Heart left ventricle (tissue), 16 donors: ENCODE data around the gene AIG1. TPM values are rescaled to one million over a fixed set of nuclear protein-coding genes. Genes with fewer than 3 reads are reported as not detected.
A peak's percentile ranks its signal among the peaks of the same experiment; 100 is the strongest.

Experiments
- ATAC-seq, 4 donors: fragments of 200-7000 bp; cut with Tn5 transposase; one replicate each; pipeline ENCODE4 v1.9.1; 2020 to 2022; ENCODE audit warnings: moderate library complexity in 4 of 4, mild to moderate bottlenecking in 3 of 4, moderate number of reproducible peaks in 1 of 4
- DNase-seq, 5 donors: peaks; one replicate each; pipeline ENCODE4 v3.0.0-alpha.2; 2020
- H3K27ac ChIP-seq, 12 donors: fragments of 200-600 bp; sonication (generic) in 4 of 12; one replicate each; pipeline versions ENCODE4 v1.5.0 to v1.8.0; 2016 to 2022; ENCODE audit warnings: mild to moderate bottlenecking in 2 of 12
- H3K27me3 ChIP-seq, 9 donors: fragments of 200-600 bp; sonication (generic) in 2 of 9; one replicate each; pipeline versions ENCODE4 v1.5.1 to v1.8.0; 2016 to 2022; ENCODE audit warnings: mild to moderate bottlenecking in 3 of 9
- H3K36me3 ChIP-seq, 9 donors: fragments of 200-600 bp; sonication (generic) in 2 of 9; one replicate each; pipeline versions ENCODE4 v1.5.0 to v1.8.0; 2018 to 2022; ENCODE audit warnings: mild to moderate bottlenecking in 2 of 9
- H3K4me1 ChIP-seq, 12 donors: fragments of 200-600 bp; sonication (generic) in 4 of 12; one replicate each; pipeline versions ENCODE4 v1.5.0 to v1.8.0; 2016 to 2022; ENCODE audit warnings: mild to moderate bottlenecking in 3 of 12
- H3K4me3 ChIP-seq, 12 donors: fragments of 200-600 bp; sonication (generic) in 4 of 12; one replicate each; pipeline versions ENCODE4 v1.5.0 to v1.8.0; 2017 to 2022; ENCODE audit warnings: mild to moderate bottlenecking in 9 of 12, moderate library complexity in 4 of 12
- H3K9me3 ChIP-seq, 12 donors: fragments of 200-600 bp; sonication (generic) in 4 of 12; one replicate each; pipeline versions ENCODE4 v1.5.0 to v1.8.0; 2016 to 2022; ENCODE audit warnings: mild to moderate bottlenecking in 1 of 12
- POLR2A ChIP-seq, 2 donors: fragments of 450-650 bp; IDR thresholded peaks; one replicate each; pipeline ENCODE4 v1.6.1; 2017; ENCODE audit warnings: antibody characterized with exemption in 2 of 2, mild to moderate bottlenecking in 2 of 2, moderate library complexity in 2 of 2
- WGBS, 4 donors: extraction: QIAGEN DNeasy Blood & Tissue Kit in 2 of 4; methylation state at CpG; one replicate each; pipeline versions ENCODE4 v1.1.5 to v1.1.7; 2013 to 2018; 5-methylcytosine and 5-hydroxymethylcytosine counted together
- intact Hi-C, 10 donors: fragments of 100-400 bp; cut with DNase I; formaldehyde crosslinking; loops; one replicate each; pipeline versions ENCODE4 v1.11.1 to v1.14.2; 2022
- long read RNA-seq, 3 donors: library from polyadenylated mRNA; unstranded; transcript quantifications; one replicate each; pipeline ENCODE4 v2.0.0, GENCODE V29; 2020 to 2021
- polyA plus RNA-seq, 2 donors: library from polyadenylated mRNA; stranded (reverse); fragments of 200-250 nt; gene quantifications; one replicate each; pipeline ENCODE4 v1.2.3, GENCODE V29; 2013
- total RNA-seq, 9 donors: library from RNA; depleted of rRNA in 2 of 9; stranded (reverse); fragments of >200 nt in 2 of 9; fragmentation: NEBNext Ultra II Directional in 3 of 9; extraction: Animal tissue kit (Norgen Biotek cat#: 25700) in 3 of 9; gene quantifications; one replicate each; pipeline versions ENCODE4 v1.1.0 to v1.2.4, GENCODE V29; 2016 to 2023
- TF ChIP-seq, protein P1 (sequence below), 12 donors: fragments of 200-600 bp; sonication (generic) in 4 of 12; IDR thresholded peaks; one replicate each; pipeline versions ENCODE4 v1.5.0 to v1.8.0; 2018 to 2022; ENCODE audit warnings: antibody characterized with exemption in 12 of 12, mild to moderate bottlenecking in 5 of 12
- donor health status: ischemic (EF 13 %, LVEDD 7.1; RV severe dilation, severe dysfunction).
- donor health status: healthy with polysubstance abuse.
- donor health status: DM: no; HTN: yes; CAD: no.
- donor health status: DM: no; HTN: no; CAD: no.
- donor health status: ischemic (EF 25% LVEDD 6.9; RV normal size, moderate dysfunction).
- donor health status: ischemic (EF 25% LVEDD 5.7; RV mildly dilated, moderate dysfunction).
- donor health status: healthy.
- donor health status: DM: yes; HTN: yes; CAD: no.
- donor health status: ischemic (EF 35%, LVEDD 5.7; RV mildly dilated, moderate dysfunction).
- donor health status: nonischemic (EF 11% LVEDD 7.7; RV severe dilation, severe dysfunction).
- donor health status: DM: yes; HTN: yes; CAD: no.
- donor health status: PGD.
- donor health status: ischemic (EF 29% LVEDD 5.4; RV normal size, mild dysfunction).
- donor health status: nonischemic (EF 23%, LVEDD 6.1; RV moderate dilation, normal function).

AIG1 gene, protein sequence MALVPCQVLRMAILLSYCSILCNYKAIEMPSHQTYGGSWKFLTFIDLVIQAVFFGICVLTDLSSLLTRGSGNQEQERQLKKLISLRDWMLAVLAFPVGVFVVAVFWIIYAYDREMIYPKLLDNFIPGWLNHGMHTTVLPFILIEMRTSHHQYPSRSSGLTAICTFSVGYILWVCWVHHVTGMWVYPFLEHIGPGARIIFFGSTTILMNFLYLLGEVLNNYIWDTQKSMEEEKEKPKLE
- 100 to 1,000 TPM in 1 of 9 donors, 10 to 100 TPM in 8; 41.2 to 101 (median 64.0) TPM for total RNA-seq
- 10 to 100 TPM; 18.1 to 88.7 TPM for polyA plus RNA-seq
- long read RNA-seq, donor 1, transcript AIG1-202 (6 exons, 1,395 nt), result major isoform, 109 of 170 reads
- long read RNA-seq, donor 1, transcript AIG1-208 (4 exons, 3,393 nt), result minor isoform, 11 of 170 reads
- long read RNA-seq, donor 1, transcript AIG1-210 (6 exons, 3,064 nt), result minor isoform, 5 of 170 reads
- long read RNA-seq, donor 1, partial matches to known transcripts, result 12 of 170 reads
- long read RNA-seq, donor 1, other reads (novel, unspliced or antisense), result 32 of 170 reads
- long read RNA-seq, donor 2, transcript AIG1-202 (6 exons, 1,395 nt), result major isoform, 162 of 232 reads
- long read RNA-seq, donor 2, transcript AIG1-208 (4 exons, 3,393 nt), result minor isoform, 13 of 232 reads
- long read RNA-seq, donor 2, partial matches to known transcripts, result 9 of 232 reads
- long read RNA-seq, donor 2, other reads (novel, unspliced or antisense), result 44 of 232 reads
- long read RNA-seq, donor 3, transcript AIG1-202 (6 exons, 1,395 nt), result major isoform, 53 of 76 reads
- long read RNA-seq, donor 3, partial matches to known transcripts, result 3 of 76 reads
- long read RNA-seq, donor 3, other reads (novel, unspliced or antisense), result 16 of 76 reads

DNA sequence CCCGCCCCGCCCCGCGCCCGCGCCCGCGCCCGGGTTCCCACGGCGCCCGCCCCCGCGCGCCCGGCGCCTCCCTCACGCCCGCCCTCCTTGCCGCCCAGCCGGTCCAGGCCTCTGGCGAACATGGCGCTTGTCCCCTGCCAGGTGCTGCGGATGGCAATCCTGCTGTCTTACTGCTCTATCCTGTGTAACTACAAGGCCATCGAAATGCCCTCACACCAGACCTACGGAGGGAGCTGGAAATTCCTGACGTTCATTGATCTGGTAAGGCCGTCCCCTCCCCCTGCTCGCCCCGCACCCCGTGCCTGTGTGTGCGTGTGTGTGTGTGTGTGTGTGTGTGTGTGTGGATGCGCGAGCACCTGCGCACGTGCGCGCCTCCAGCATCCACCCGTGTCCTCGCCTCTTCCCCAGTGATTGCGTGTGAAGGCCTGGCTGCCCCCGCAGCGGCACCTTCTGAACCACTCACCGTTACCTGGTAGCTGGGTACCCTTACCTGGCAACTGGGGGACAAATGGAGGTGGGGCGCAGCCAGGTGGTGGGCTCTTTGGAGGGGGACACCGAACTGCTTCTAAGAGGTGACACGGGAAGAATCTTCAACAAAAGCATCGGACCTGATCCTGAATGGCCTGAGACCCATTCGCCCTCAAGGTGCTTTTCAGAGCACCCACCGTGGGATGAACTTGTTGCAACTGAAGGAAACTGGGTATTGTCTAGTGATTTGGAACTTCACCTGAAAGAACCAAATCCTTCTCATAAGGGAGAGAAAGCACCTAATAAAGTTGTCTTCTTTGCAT lies at the start of gene AIG1:
Gene AIG1, plus strand, starts transcription at position 84 of the 791 bp plus-strand sequence. Its CDS starts 37 bp downstream, at position 121.
- Histone ChIP-seq H3K27me3 (no peaks in the 10 kb centered on the region), H3K4me3 (peak within 1 kb of the TSS; percentile 68 to 96 (median 84)), H3K4me1 (peaks cover 0 to 27% (median 12%) of the 10 kb centered on the region in 12 donors), H3K27ac (peak within 1 kb of the TSS; percentile 73 to 98 (median 93)), H3K9me3 (no peaks in the 10 kb centered on the region), H3K36me3 (no peaks in the 10 kb centered on the region)
- ATAC-seq, result peak; percentile 15 to 59 (median 46)
- no peak for TF ChIP-seq POLR2A (IDR thresholded peaks at IDR 0.05)
- TF ChIP-seq, protein P1, sequence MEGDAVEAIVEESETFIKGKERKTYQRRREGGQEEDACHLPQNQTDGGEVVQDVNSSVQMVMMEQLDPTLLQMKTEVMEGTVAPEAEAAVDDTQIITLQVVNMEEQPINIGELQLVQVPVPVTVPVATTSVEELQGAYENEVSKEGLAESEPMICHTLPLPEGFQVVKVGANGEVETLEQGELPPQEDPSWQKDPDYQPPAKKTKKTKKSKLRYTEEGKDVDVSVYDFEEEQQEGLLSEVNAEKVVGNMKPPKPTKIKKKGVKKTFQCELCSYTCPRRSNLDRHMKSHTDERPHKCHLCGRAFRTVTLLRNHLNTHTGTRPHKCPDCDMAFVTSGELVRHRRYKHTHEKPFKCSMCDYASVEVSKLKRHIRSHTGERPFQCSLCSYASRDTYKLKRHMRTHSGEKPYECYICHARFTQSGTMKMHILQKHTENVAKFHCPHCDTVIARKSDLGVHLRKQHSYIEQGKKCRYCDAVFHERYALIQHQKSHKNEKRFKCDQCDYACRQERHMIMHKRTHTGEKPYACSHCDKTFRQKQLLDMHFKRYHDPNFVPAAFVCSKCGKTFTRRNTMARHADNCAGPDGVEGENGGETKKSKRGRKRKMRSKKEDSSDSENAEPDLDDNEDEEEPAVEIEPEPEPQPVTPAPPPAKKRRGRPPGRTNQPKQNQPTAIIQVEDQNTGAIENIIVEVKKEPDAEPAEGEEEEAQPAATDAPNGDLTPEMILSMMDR (IDR thresholded peaks at IDR 0.05), result no peak
- WGBS, 4 donors, result 7 to 14% (median 9%) methylated on average over 25 to 50 of the region's 50 CpGs
- peak in 2 of 5 donors; percentile 82 to 86 for DNase-seq
- intact Hi-C loops, result loop anchor here in 7 of 10 donors (1.0 to 10.0 kb wide), 8 partner anchors 114 to 214 kb away; partner anchors contain the start of gene HIVEP2 (in 1 of the 7)

DNA sequence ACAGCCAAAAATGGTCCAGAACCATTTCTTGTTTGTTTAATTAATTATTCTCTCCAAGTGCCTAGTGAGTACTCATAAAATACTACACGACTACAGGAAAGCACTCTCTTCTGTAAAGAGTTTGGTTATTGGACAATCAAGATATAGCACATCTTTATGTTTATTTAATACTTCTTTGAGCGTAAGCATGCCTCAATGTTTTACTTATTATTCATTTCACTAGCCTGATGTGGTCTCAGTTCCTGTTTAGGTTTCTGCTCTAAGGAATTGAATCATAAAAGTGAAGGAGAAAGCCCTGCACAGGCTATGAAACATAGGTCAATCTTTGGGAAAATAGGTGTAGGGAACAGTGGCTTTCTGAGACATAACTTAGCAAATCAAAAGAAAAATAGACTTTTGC lies 45.9 kb upstream of the AIG1 start:
- Histone ChIP-seq H3K9me3 (peaks cover 0 to 6% (median 0%) of the 10 kb centered on the region in 12 donors), H3K27me3 (no peaks in the 10 kb centered on the region), H3K36me3 (no peaks in the 10 kb centered on the region), H3K27ac (no peak overlapping the region), H3K4me1 (no peaks in the 10 kb centered on the region), H3K4me3 (no peak overlapping the region)
- DNase-seq (no peak), ATAC-seq (no peak)
- WGBS, 4 donors, result 86 to 92% (median 90%) methylated on average over 2 of the region's 2 CpGs
- intact Hi-C loops, result loop anchor here in 1 of 10 donors (10.0 kb wide), 1 partner anchor 50 kb away; no protein-coding TSS in a partner anchor
- no peak for TF ChIP-seq POLR2A (IDR thresholded peaks at IDR 0.05)
- TF ChIP-seq, protein P1 (IDR thresholded peaks at IDR 0.05), result no peak

DNA sequence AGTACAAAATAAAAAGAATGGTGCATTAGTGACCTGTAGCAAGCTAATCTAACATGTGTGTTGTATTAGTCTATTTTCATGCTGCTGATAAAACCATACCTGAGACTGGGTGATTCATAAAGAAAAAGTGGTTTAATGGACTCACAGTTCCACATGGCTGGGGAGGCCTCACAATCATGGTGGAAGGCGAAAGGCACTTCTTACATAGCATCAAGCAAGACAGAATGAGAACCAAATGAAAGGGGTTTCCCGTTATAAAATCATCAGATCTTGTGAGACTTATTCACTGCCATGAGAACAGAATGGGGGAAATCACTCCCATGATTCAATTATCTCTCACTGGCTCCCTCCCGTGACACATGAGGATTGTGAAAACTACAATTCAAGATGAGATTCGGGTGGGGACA lies 45.4 kb upstream of the AIG1 start:
- no peak overlapping the region for H3K27ac ChIP-seq
- intact Hi-C loops, result loop anchor here in 1 of 10 donors (10.0 kb wide), 1 partner anchor 51 kb away; no protein-coding TSS in a partner anchor
- no peaks in the 10 kb centered on the region for H3K4me1 ChIP-seq
- no peak for TF ChIP-seq POLR2A (IDR thresholded peaks at IDR 0.05)
- TF ChIP-seq, protein P1 (IDR thresholded peaks at IDR 0.05), result no peak
- H3K36me3 ChIP-seq, result no peaks in the 10 kb centered on the region
- H3K4me3 ChIP-seq, result no peak overlapping the region
- ATAC-seq (no peak), DNase-seq (no peak)
- 75 to 86% (median 82%) methylated on average over 4 of the region's 4 CpGs for WGBS, 4 donors
- H3K9me3 ChIP-seq, result peaks cover 0 to 6% (median 0%) of the 10 kb centered on the region in 12 donors
- H3K27me3 ChIP-seq, result no peaks in the 10 kb centered on the region
